GM21423 (cell line): ENCODE data around the gene NPDC1.

Experiments used
- ATAC-seq: cut with Tn5 transposase; IDR thresholded peaks from one replicate; pipeline ENCODE4 v1.9.1; 2021; ENCODE audit warnings: mild to moderate bottlenecking, moderate library complexity; ENCODE audit not compliant: unreplicated experiment

The NPDC1 gene

GRCh38 chr9:137046088-137046787, at the start of gene NPDC1:
Gene NPDC1 (minus strand): TSS chr9:137046177. CDS start chr9:137045989, 188 bp downstream.
- peak; percentile 71 for ATAC-seq

DNA sequence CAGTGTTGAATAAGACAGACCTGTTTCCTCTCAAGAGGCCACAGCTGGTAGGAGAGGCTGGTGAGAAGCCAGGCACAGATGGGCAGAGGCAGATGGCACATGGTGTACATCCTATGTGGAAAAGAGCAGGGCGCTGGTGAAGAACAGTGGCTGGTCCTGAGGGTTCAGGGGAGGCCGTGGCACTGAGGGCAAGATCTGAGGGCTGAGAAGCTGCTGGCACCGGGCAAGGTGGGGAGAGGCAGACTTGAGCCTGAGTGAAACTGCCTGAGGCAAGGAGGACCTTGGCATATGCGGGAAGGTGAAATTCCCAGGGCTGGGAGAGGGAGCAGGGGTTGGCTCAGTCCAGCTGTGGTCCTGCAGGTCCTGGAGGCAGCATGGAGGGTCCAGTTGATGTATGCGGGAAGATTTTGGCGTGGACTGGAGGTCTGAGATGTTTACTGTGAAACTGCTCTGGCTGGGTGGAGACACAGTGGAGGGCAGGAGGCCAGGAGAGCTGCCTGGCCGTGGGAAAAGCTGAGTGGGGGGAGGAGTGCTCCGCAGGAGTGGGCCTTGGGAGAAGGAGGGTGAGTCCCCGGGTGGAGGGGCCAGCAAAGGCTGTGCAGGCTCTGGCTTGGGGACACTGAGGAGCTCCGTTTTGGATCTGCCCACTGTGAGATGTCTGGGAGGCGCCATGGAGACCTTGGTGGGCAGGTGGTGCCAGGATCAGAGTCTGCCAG, 43.4 kb upstream of the NPDC1 start:
- ATAC-seq, result no peak

- no peak for ATAC-seq
Observed at GRCh38 chr9:137088121-137088520, 42.1 kb upstream of the NPDC1 start.

DNA sequence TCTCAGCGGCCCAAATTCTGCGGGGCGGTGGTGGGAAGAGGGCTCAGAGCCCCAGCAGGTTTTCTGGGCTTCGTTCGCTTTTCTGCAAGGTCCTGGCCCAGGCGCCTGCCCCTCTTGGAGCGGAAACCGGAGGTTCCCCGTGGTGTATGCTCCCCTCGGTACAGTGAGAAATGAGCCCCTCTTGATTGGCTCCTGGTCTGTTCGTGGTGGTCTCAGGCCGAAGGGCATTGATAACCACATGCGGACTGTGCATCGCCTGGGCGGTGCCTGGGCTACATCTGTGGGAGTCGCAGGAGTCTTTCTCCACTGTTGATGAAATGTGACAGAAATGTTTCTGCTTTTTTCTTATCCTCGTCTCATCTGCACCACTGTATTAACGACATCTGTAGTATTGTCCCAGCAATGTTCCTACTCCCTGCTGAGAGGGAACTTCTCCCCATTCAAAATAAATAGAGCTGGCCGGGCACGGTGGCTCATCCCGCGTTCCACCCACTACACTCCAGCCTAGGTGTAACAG, 41.5 kb upstream of the NPDC1 start:
- no peak for ATAC-seq

DNA sequence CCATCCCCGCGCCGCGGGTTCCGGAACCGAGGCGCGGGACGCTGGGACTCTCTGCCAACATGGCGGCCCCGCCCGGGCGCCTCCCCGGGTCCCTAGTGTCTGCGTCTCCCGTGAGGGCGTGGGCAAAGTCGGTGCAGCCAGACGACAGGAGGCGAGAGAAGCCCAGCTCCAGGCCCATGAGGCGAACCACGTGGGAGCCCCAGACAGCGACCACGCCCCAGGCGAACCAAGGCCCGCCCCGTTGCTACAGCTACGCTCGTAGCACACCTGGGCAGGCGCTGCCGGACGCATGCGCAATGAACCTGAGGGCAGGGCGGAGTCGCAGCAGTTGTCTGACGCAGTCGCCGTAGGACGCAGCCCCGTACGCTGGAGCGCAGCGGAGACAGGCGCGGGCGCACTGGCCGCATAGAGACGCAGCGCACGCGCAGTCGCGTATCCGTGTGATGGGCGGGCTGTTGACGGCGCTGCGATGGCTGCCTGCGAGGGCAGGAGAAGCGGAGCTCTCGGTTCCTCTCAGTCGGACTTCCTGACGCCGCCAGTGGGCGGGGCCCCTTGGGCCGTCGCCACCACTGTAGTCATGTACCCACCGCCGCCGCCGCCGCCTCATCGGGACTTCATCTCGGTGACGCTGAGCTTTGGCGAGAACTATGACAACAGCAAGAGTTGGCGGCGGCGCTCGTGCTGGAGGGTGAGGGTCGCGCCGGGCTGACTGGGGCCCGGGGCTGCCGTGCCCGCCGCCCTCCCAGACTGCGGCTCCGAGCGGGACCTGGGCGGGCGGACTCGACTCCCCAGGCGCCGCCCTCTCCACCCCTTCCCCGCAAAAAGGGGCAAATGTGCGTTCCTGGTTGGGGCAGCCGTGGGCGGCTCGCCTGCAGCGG, 40.8 kb upstream of the NPDC1 start, which contains the start of gene MAN1B1:
TSS of gene MAN1B1 (plus strand) at position 455 of the 878 bp plus-strand sequence. CDS start at position 470, 15 bp downstream.
- peak; percentile 78 for ATAC-seq

DNA sequence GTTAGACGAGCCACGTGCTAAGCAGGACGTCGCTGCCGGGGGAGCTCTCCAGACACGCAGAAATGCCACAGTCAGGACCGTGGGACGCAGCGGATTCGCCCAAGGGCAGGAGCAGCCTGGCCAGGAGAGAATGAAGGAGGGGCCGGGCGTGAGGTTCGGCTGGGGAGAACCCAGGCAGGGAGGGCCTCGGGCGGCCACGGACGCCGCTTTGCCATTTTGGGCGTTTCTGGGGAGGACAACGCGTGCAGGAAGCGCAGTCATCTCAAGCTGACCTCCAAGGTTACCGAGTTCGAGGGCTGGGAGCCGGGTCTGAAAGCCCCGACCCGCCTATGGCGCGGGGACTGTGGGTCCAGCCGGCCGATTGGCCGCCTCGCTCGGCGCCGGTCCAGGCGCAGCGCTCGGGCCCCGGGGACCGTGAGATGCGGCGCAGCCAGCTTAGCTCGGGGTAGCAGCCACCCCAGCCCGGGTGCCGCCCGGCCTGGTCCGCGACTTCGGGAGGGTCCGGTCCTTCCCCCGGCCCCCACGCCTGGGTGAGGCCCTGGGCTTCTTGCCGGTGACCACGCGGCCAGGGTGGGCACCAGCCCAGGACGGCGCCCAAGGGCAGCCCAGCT, 40.0 kb upstream of the NPDC1 start:
- no peak for ATAC-seq

- ATAC-seq, result no peak
Observed at GRCh38 chr9:137084526-137084925, 38.5 kb upstream of the NPDC1 start.

DNA sequence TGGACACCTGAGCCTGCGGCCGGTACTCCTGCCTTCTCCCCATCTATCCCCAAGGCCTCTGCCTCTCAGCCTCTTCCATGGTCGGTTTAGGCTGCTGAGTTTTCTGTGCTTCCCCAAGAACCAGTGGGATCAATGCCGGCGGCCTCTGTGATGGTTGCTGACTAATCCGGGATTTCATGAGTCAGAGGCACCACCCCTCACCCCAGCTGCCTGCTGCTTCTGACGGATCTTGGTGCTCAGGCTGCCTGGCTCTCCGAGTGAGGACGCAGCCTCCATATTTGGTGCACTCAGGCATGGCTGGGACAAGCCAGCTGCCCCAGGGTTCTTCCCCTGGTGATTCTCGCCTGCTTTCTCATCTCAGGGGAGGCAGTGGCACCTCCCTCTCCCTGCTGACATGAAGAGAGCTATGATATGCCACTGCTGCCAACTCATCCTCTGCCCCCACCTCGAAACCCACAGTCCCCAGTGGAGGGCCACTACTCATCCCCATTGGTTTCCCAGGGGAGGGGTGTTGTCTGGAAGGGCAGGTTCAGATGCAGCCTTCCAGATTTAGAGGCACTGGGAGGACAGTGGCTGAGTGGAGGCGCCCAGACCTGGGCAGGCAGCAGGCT, 37.5 kb upstream of the NPDC1 start:
- no peak for ATAC-seq

- ATAC-seq, result no peak
Observed at GRCh38 chr9:137082925-137083290, 36.9 kb upstream of the NPDC1 start.

GRCh38 chr9:137082222-137082924, 36.4 kb upstream of the NPDC1 start:
- no peak for ATAC-seq

DNA sequence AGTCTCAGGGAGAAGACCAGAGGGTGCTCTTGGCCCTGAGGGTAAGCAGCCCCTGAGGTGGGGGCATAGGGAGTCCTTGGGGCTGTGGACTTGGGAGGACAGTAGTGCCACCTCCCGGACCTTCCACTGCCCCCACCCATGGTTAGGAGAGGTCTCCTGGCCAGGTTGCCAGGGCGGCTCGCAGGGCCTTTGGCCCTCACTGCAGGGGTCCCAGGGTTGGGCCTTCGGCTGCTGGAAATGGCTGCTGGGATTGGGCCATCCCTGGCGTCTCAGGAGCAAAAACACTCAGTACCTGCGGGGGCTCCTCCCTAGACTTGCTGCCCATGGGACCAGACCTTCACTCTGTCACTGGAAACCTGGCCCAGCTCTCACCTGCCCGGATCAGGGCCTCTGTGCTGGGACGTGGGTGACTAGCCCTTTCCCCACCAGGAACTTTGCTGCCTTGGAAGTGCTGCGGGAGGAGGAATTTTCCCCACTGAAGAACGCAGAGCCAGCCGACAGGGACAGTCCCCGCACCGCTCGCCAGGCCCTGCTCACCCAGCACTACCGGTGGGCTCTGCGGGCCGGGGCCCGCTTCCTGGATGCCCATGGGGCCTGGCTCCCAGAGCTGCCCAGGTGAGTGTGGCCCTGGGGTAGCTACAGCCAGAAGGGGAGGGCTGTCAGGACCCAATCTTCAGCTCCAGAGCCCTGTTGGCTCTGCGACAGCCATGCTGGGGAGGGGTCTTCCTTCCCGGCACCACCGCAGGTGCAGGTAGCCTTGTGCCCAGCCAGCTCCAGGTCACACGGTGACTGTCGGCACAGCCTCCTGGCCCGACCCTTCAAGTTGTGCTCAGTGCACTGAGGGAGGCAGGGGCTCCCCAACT, 34.5 kb upstream of the NPDC1 start:
- no peak for ATAC-seq

- ATAC-seq, result no peak
Observed at GRCh38 chr9:137079401-137079787, 33.4 kb upstream of the NPDC1 start.

DNA sequence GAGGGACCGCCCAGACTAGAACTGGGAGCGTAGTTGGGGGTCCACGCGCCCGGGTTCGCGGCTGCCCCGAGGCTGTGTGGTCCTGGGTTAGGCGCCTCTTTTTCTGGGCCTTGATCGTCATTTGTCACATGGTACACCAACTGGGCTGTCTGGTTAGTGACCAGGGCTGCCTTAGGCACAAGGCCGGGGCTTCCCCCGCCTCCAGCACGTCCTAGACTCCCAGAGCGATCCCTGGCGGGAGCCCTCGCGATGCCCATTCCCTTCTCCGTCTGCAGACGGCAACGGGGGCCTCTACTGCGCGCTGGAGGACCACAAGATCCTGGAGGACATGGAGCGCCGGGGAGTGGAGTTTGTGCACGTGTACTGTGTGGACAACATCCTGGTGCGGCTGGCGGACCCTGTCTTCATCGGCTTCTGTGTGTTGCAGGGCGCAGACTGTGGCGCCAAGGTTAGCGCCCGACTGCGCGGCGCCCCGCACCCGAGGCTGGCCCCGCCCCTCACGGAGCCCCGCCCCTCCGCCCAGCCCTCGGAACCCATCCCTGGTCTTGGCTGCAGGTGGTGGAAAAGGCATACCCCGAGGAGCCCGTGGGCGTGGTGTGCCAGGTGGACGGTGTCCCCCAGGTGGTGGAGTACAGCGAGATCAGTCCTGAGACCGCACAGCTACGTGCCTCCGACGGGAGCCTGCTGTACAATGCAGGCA, 32.9 kb upstream of the NPDC1 start:
- ATAC-seq, result no peak

- peak; percentile 25 for ATAC-seq
Observed at GRCh38 chr9:137077758-137078693, 32.0 kb upstream of the NPDC1 start.

GRCh38 chr9:137077010-137077747, 31.2 kb upstream of the NPDC1 start, which contains the start of gene UAP1L1:
Gene UAP1L1 (plus strand): TSS chr9:137077517. CDS start chr9:137077533, 16 bp downstream.
- peak; percentile 42 for ATAC-seq

- no peak for ATAC-seq
Observed at GRCh38 chr9:137076636-137077009, 30.6 kb upstream of the NPDC1 start.
